Thyroid gland (tissue), 4 donors: ENCODE measurements around the gene THBS1. TPM values are rescaled to one million over a fixed set of nuclear protein-coding genes. Genes with fewer than 3 reads are reported as not detected.

Experiments
- DNase-seq, 2 donors: peaks; one replicate each; pipeline ENCODE4 v3.0.0-alpha.2; 2019
- H3K27ac ChIP-seq, 3 donors: fragments of 200-600 bp; sonication (generic); 1 replicate in 2 of 3; 2 replicates in 1 of 3; pipeline ENCODE4 v1.5.1; 2016 to 2019; ENCODE audit warnings: mild to moderate bottlenecking in 1 of 3, moderate library complexity in 1 of 3
- H3K27me3 ChIP-seq: fragments of 200-600 bp; sonication (generic); one replicate; pipeline ENCODE4 v1.5.1; 2019
- H3K36me3 ChIP-seq, 2 donors: fragments of 200-600 bp; sonication (generic); one replicate each; pipeline ENCODE4 v1.5.1; 2016 to 2019
- H3K4me1 ChIP-seq, 2 donors: fragments of 200-600 bp; sonication (generic); one replicate each; pipeline ENCODE4 v1.5.1; 2017 to 2019
- H3K4me3 ChIP-seq, 3 donors: fragments of 200-600 bp; sonication (generic); replicated peaks in 1 of 3; 1 replicate in 2 of 3; 2 replicates in 1 of 3; pipeline ENCODE4 v1.5.1; 2016; ENCODE audit warnings: mild to moderate bottlenecking in 1 of 3
- H3K9me3 ChIP-seq: fragments of 200-600 bp; sonication (generic); one replicate; pipeline ENCODE4 v1.5.1; 2017
- CTCF ChIP-seq, 6 experiments: fragments of 200-600 bp in 3 of 6; fragments of 450-650 bp in 3 of 6; sonication (generic) in 3 of 6; IDR thresholded peaks; one replicate each; pipeline ENCODE4 v1.5.1; 2016 to 2019; ENCODE audit warnings: antibody characterized with exemption in 6 of 6, mild to moderate bottlenecking in 2 of 6, inconsistent platforms in 1 of 6, moderate library complexity in 1 of 6
- POLR2A ChIP-seq, 2 donors: fragments of 450-650 bp; IDR thresholded peaks; one replicate each; pipeline ENCODE4 v1.6.1; 2017; ENCODE audit warnings: antibody characterized with exemption in 2 of 2, mild to moderate bottlenecking in 2 of 2, moderate library complexity in 1 of 2
- WGBS, 2 donors: methylation state at CpG; one replicate each; pipeline ENCODE4 v1.1.5; 2017; 5-methylcytosine and 5-hydroxymethylcytosine counted together
- intact Hi-C: fragments of 100-400 bp; cut with DNase I; formaldehyde crosslinking; loops from one replicate; pipeline ENCODE4 v1.15.1; 2023
- total RNA-seq, 4 donors: library from RNA; depleted of rRNA; stranded (reverse); fragments of >200 nt; gene quantifications; one replicate each; pipeline ENCODE4 v1.2.3, GENCODE V29; 2016

The THBS1 gene
- total RNA-seq, 4 donors from 2014 or later = 15.3 to 155 (median 57.8) TPM

GRCh38 chr15:39539973-39540558 lies 40.8 kb upstream of the THBS1 start:
- Histone ChIP-seq H3K4me3 (no peak overlapping the region), H3K27ac (no peak overlapping the region), H3K4me1 (no peaks in the 10 kb centered on the region), H3K36me3 (no peaks in the 10 kb centered on the region), H3K27me3 (no peaks in the 10 kb centered on the region), H3K9me3 (no peaks in the 10 kb centered on the region)
- WGBS, 2 donors = 93 to 96% methylated on average over 3 of the region's 3 CpGs
- intact Hi-C loops = no loop called here
- DNase-seq = no peak
- TF ChIP-seq CTCF (IDR thresholded peaks at IDR 0.05) (no peak), POLR2A (IDR thresholded peaks at IDR 0.05) (no peak)

GRCh38 chr15:39542385-39543065 lies 38.4 kb upstream of the THBS1 start:
- DNase-seq = no peak
- 92 to 95% methylated on average over 4 of the region's 4 CpGs for WGBS, 2 donors
- Histone ChIP-seq H3K27me3 (no peaks in the 10 kb centered on the region), H3K27ac (no peak overlapping the region), H3K9me3 (no peaks in the 10 kb centered on the region), H3K36me3 (no peaks in the 10 kb centered on the region), H3K4me1 (no peaks in the 10 kb centered on the region), H3K4me3 (no peak overlapping the region)
- TF ChIP-seq POLR2A (IDR thresholded peaks at IDR 0.05) (no peak), CTCF (IDR thresholded peaks at IDR 0.05) (no peak)
- intact Hi-C loops = no loop called here

GRCh38 chr15:39543651-39544050 lies 37.2 kb upstream of the THBS1 start:
- TF ChIP-seq CTCF (IDR thresholded peaks at IDR 0.05) = no peak
- no peak for DNase-seq
- Histone ChIP-seq H3K4me3 (no peak overlapping the region), H3K9me3 (no peaks in the 10 kb centered on the region), H3K36me3 (no peaks in the 10 kb centered on the region), H3K27ac (no peak overlapping the region), H3K27me3 (no peaks in the 10 kb centered on the region), H3K4me1 (no peaks in the 10 kb centered on the region)
- intact Hi-C loops = no loop called here
- 26 to 40% methylated on average over 1 of the region's 1 CpG for WGBS, 2 donors

GRCh38 chr15:39546842-39547241 lies 34.0 kb upstream of the THBS1 start:
- H3K4me1 ChIP-seq = no peaks in the 10 kb centered on the region
- 89 to 97% methylated on average over 1 of the region's 1 CpG for WGBS, 2 donors
- no peak overlapping the region for H3K4me3 ChIP-seq
- TF ChIP-seq CTCF (IDR thresholded peaks at IDR 0.05) (no peak), POLR2A (IDR thresholded peaks at IDR 0.05) (no peak)
- H3K9me3 ChIP-seq = no peaks in the 10 kb centered on the region
- H3K27me3 ChIP-seq = no peaks in the 10 kb centered on the region
- intact Hi-C loops = no loop called here
- H3K27ac ChIP-seq = no peak overlapping the region
- DNase-seq = no peak
- no peaks in the 10 kb centered on the region for H3K36me3 ChIP-seq

GRCh38 chr15:39548561-39548960 lies 32.3 kb upstream of the THBS1 start:
- no peaks in the 10 kb centered on the region for H3K4me1 ChIP-seq
- no peaks in the 10 kb centered on the region for H3K27me3 ChIP-seq
- no peaks in the 10 kb centered on the region for H3K36me3 ChIP-seq
- intact Hi-C loops = no loop called here
- no peak for DNase-seq
- H3K9me3 ChIP-seq = no peaks in the 10 kb centered on the region
- 93 to 94% methylated on average over 4 of the region's 4 CpGs for WGBS, 2 donors
- no peak overlapping the region for H3K27ac ChIP-seq
- TF ChIP-seq POLR2A (IDR thresholded peaks at IDR 0.05) (no peak), CTCF (IDR thresholded peaks at IDR 0.05) (no peak)
- no peak overlapping the region for H3K4me3 ChIP-seq
